B cell (primary cell): ENCODE measurements around the gene ZNF799. TPM values are rescaled to one million over a fixed set of nuclear protein-coding genes. Genes with fewer than 3 reads are reported as not detected.

Experiments used
- ATAC-seq: fragments of 200-7000 bp; cut with Tn5 transposase; one replicate; pipeline ENCODE4 v1.10.0; 2021; ENCODE audit warnings: low read depth, mild to moderate bottlenecking, moderate number of reproducible peaks, moderate library complexity
- CTCF ChIA-PET: fragments of 350-600 bp; sonication (Branson Sonifier 250); formaldehyde crosslinking; loops from one replicate; lab custom pipeline; 2021; ENCODE audit warnings: antibody characterized with exemption, inconsistent platforms; lab: Charles Lee
- POLR2A ChIA-PET: fragments of 350-600 bp; sonication (Branson Sonifier 250); formaldehyde crosslinking; loops from one replicate; lab custom pipeline; 2021; ENCODE audit warnings: antibody characterized with exemption; lab: Charles Lee
- DNase-seq: peaks from one replicate; pipeline ENCODE4 v3.0.0; 2013
- H2AFZ ChIP-seq: 2 replicates; pipeline ENCODE4 v1.6.1; 2012; ENCODE audit warnings: mild to moderate bottlenecking, low read depth, low read length; ENCODE audit not compliant: insufficient read depth, poor library complexity, severe bottlenecking
- H3K27ac ChIP-seq, 2 donors: 1 replicate in 1 of 2; 2 replicates in 1 of 2; pipeline ENCODE4 v1.5.1; 2012 to 2013; ENCODE audit warnings: low read length in 2 of 2, mild to moderate bottlenecking in 2 of 2, moderate library complexity in 1 of 2
- H3K27me3 ChIP-seq, 4 experiments: fragments of 200-600 bp in 1 of 4; sonication (generic) in 1 of 4; replicated peaks in 1 of 4; 1 replicate in 2 of 4; 2 replicates in 2 of 4; pipeline versions ENCODE4 v1.6.1 to v1.7.0; 2013 to 2016; ENCODE audit warnings: low read length in 3 of 4, mild to moderate bottlenecking in 2 of 4, mixed read lengths in 1 of 4, moderate library complexity in 1 of 4; ENCODE audit not compliant: insufficient read depth in 4 of 4, control insufficient read depth in 3 of 4; ENCODE audit errors: control extremely low read depth in 1 of 4
- H3K36me3 ChIP-seq, 2 experiments: replicated peaks in 1 of 2; 1 replicate in 1 of 2; 2 replicates in 1 of 2; pipeline versions ENCODE4 v1.6.1 to v1.7.1; 2013; ENCODE audit warnings: low read length in 1 of 2; ENCODE audit not compliant: insufficient read depth in 2 of 2, control insufficient read depth in 1 of 2; ENCODE audit errors: control extremely low read depth in 1 of 2, extremely low read depth in 1 of 2
- H3K4me1 ChIP-seq, 2 donors: fragments of 200-600 bp in 1 of 2; sonication (generic) in 1 of 2; 1 replicate in 1 of 2; 2 replicates in 1 of 2; pipeline versions ENCODE4 v1.5.1 to v1.6.1; 2013 to 2017; ENCODE audit warnings: low read length in 2 of 2; ENCODE audit not compliant: control insufficient read depth in 2 of 2, insufficient read depth in 2 of 2
- H3K4me2 ChIP-seq: replicated peaks from 2 replicates; pipeline ENCODE3; 2012; ENCODE audit warnings: mild to moderate bottlenecking, low read depth, low read length; ENCODE audit not compliant: poor library complexity, severe bottlenecking
- H3K4me3 ChIP-seq, 5 experiments: fragments of 200-600 bp in 1 of 5; sonication (generic) in 1 of 5; 1 replicate in 3 of 5; 2 replicates in 2 of 5; pipeline versions ENCODE4 v1.5.1 to v1.7.0; 2011 to 2016; ENCODE audit warnings: low read length in 4 of 5, mild to moderate bottlenecking in 4 of 5, low read depth in 2 of 5, control low read depth in 1 of 5, moderate library complexity in 1 of 5; ENCODE audit not compliant: insufficient read depth in 1 of 5; ENCODE audit errors: control extremely low read depth in 1 of 5, extremely low read depth in 1 of 5
- H3K79me2 ChIP-seq: fragments of 200-600 bp; sonication (generic); one replicate; pipeline ENCODE4 v1.6.0; 2016; ENCODE audit warnings: low read length; ENCODE audit not compliant: control insufficient read depth, insufficient read depth
- H3K9ac ChIP-seq: fragments of 200-600 bp; sonication (generic); 2 replicates; pipeline ENCODE4 v1.6.1; 2017; ENCODE audit warnings: mild to moderate bottlenecking, low read length, moderate library complexity
- H3K9me3 ChIP-seq, 3 donors: one replicate each; pipeline versions ENCODE4 v1.6.1 to v1.7.1; 2013; ENCODE audit warnings: low read length in 2 of 3; ENCODE audit not compliant: control insufficient read depth in 2 of 3, insufficient read depth in 1 of 3; ENCODE audit errors: control extremely low read depth in 1 of 3
- H4K20me1 ChIP-seq: 2 replicates; pipeline ENCODE4 v1.6.0; 2012; ENCODE audit warnings: mild to moderate bottlenecking, low read length; ENCODE audit not compliant: insufficient read depth, control insufficient read depth, poor library complexity, severe bottlenecking
- H3K27ac Mint-ChIP-seq: one replicate; pipeline ENCODE4 v1.8.0; 2021; ENCODE audit warnings: mixed read lengths
- H3K27me3 Mint-ChIP-seq: one replicate; pipeline ENCODE4 v1.8.0; 2021; ENCODE audit warnings: mixed read lengths
- H3K4me1 Mint-ChIP-seq: one replicate; pipeline ENCODE4 v1.8.0; 2021; ENCODE audit warnings: mixed read lengths
- H3K4me3 Mint-ChIP-seq: one replicate; pipeline ENCODE4 v1.8.0; 2021; ENCODE audit warnings: mixed read lengths
- H3K9me3 Mint-ChIP-seq: one replicate; pipeline ENCODE4 v1.8.0; 2022; ENCODE audit warnings: mixed read lengths; ENCODE audit not compliant: insufficient read depth
- EZH2 ChIP-seq: IDR thresholded peaks from 2 replicates; pipeline ENCODE4 v1.6.1; 2012; ENCODE audit warnings: borderline replicate concordance, low read depth, mild to moderate bottlenecking, moderate library complexity, low read length; ENCODE audit not compliant: insufficient read depth, poor library complexity, severe bottlenecking
- WGBS: methylation state at CpG from one replicate; pipeline ENCODE4 v1.1.5; 2013; ENCODE audit warnings: missing lambda C conversion rate; ENCODE audit not compliant: insufficient coverage; 5-methylcytosine and 5-hydroxymethylcytosine counted together
- intact Hi-C: fragments of 100-400 bp; cut with micrococcal nuclease; formaldehyde crosslinking; loops from one replicate; pipeline ENCODE4 v1.10.0; 2022
- polyA minus RNA-seq: library from RNA; depleted of rRNA, polyadenylated mRNA; stranded (reverse); fragments of >200 nt; gene quantifications from 2 replicates; pipeline ENCODE4 v1.2.3, GENCODE V29; 2012
- polyA plus RNA-seq: library from polyadenylated mRNA; depleted of rRNA; stranded (reverse); fragments of >200 nt; gene quantifications from 2 replicates; pipeline ENCODE4 v1.2.3, GENCODE V29; 2012
- total RNA-seq, 2 donors: library from RNA; stranded (reverse); fragments of 120-200 nt in 1 of 2; gene quantifications; 1 replicate in 1 of 2; 2 replicates in 1 of 2; pipeline versions ENCODE4 v1.2.3 to v1.2.4, GENCODE V29; 2013 to 2022
- TF ChIP-seq, protein P1 (sequence below): fragments of 200-600 bp; IDR thresholded peaks from one replicate; pipeline ENCODE4 v1.8.0; 2022; ENCODE audit warnings: antibody characterized with exemption, mild to moderate bottlenecking

ZNF799 gene
- 10.5 and 11.1 TPM in 2 replicates for total RNA-seq
- total RNA-seq (2013): 8.5 TPM
- polyA plus RNA-seq: 3.0 and 3.7 TPM in 2 replicates
- 3.1 and 4.6 TPM in 2 replicates for polyA minus RNA-seq

GRCh38 chr19:12400633-12401502 is at the start of gene ZNF799:
TSS of gene ZNF799 (minus strand) at chr19:12401271. CDS start at chr19:12401070, 201 bp downstream.
- peaks cover 20% of the 10 kb centered on the region for H3K4me1 Mint-ChIP-seq
- H3K9me3 Mint-ChIP-seq: no peaks in the 10 kb centered on the region
- Histone ChIP-seq H3K4me3 (peak within 1 kb of the TSS; percentile 61 to 93 (median 90)), H3K36me3 (no peaks in the 10 kb centered on the region), H3K9ac (peak within 1 kb of the TSS; percentile 94), H3K9me3 (no peaks in the 10 kb centered on the region), H3K4me2 (peak within 1 kb of the TSS; percentile 89), H3K79me2 (peaks cover 18% of the 10 kb centered on the region), H3K27me3 (no peaks in the 10 kb centered on the region), H3K4me1 (peaks cover 4 to 7% of the 10 kb centered on the region in 2 donors), H3K27ac (peak within 1 kb of the TSS in 1 of 2 donors; percentile 68), H2AFZ (peak within 1 kb of the TSS; percentile 97), H4K20me1 (no peaks in the 10 kb centered on the region)
- ChIA-PET CTCF (no interaction called here), POLR2A (interaction anchor here (0.6 to 1.4 kb wide), 7 partner anchors 31 to 264 kb away, joined by 3 to 8 read pairs (median 5); partner anchors contain the start of genes ZNF136, ZNF44 and ZNF563)
- peak within 1 kb of the TSS; percentile 91 for H3K4me3 Mint-ChIP-seq
- under 1% methylated on average over 68 of the region's 71 CpGs for WGBS
- H3K27me3 Mint-ChIP-seq: no peaks in the 10 kb centered on the region
- ATAC-seq (peak; percentile 91), DNase-seq (peak; percentile 89)
- no peak for TF ChIP-seq EZH2
- TF ChIP-seq, protein P1, sequence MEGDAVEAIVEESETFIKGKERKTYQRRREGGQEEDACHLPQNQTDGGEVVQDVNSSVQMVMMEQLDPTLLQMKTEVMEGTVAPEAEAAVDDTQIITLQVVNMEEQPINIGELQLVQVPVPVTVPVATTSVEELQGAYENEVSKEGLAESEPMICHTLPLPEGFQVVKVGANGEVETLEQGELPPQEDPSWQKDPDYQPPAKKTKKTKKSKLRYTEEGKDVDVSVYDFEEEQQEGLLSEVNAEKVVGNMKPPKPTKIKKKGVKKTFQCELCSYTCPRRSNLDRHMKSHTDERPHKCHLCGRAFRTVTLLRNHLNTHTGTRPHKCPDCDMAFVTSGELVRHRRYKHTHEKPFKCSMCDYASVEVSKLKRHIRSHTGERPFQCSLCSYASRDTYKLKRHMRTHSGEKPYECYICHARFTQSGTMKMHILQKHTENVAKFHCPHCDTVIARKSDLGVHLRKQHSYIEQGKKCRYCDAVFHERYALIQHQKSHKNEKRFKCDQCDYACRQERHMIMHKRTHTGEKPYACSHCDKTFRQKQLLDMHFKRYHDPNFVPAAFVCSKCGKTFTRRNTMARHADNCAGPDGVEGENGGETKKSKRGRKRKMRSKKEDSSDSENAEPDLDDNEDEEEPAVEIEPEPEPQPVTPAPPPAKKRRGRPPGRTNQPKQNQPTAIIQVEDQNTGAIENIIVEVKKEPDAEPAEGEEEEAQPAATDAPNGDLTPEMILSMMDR: no peak
- intact Hi-C loops: loop anchor here (1.0 to 2.0 kb wide), 6 partner anchors 36 to 150 kb away; partner anchors contain the start of genes ZNF442, ZNF443, ZNF563 and ZNF564
- peak within 1 kb of the TSS; percentile 85 for H3K27ac Mint-ChIP-seq

DNA sequence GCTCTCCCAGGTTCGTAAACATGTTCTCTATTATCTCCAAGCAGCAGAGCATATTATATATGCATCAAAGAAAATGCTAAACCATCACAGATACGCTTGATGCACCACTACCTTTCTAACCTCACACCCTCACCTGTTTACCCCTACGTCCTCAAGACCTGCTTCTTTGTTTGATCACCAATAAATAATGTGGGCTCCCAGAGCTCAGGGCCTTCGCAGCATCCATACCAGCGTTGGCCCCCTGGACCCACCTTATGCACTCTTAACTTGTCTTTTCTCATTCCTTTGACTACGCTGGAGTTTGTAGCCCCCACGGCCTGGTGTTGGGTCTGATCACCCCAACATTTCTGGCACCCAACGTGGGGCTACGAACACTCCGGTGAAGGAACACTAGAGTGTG is 49.8 kb upstream of the ZNF799 start:
- Mint-ChIP-seq H3K27ac (no peak overlapping the region), H3K4me3 (no peak overlapping the region), H3K27me3 (no peaks in the 10 kb centered on the region), H3K4me1 (no peaks in the 10 kb centered on the region), H3K9me3 (peaks cover 13% of the 10 kb centered on the region)
- intact Hi-C loops: no loop called here
- ChIA-PET CTCF (interaction anchor here (0.6 kb wide), 1 partner anchor 488 kb away, joined by 3 read pairs; no protein-coding TSS in a partner anchor), POLR2A (no interaction called here)
- Histone ChIP-seq H3K9ac (no peak overlapping the region), H2AFZ (no peak overlapping the region), H3K79me2 (no peaks in the 10 kb centered on the region), H4K20me1 (no peaks in the 10 kb centered on the region), H3K36me3 (no peaks in the 10 kb centered on the region), H3K4me1 (no peaks in the 10 kb centered on the region), H3K27me3 (no peaks in the 10 kb centered on the region), H3K4me3 (no peak overlapping the region), H3K4me2 (no peak overlapping the region), H3K9me3 (peaks cover 5 to 36% (median 16%) of the 10 kb centered on the region in 3 donors), H3K27ac (no peak overlapping the region)
- ATAC-seq (no peak), DNase-seq (no peak)
- TF ChIP-seq, protein P1: no peak
- no peak for TF ChIP-seq EZH2
- 78% methylated on average over 10 of the region's 10 CpGs for WGBS
